Stimulated activated CD8-positive, alpha-beta memory T cell treated with anti-CD3 and anti-CD28 coated beads, Interleukin-15, amount 100 ng/mL, for 48 hours (primary cell): ENCODE data around the gene RASA2.
A peak's percentile ranks its signal among the peaks of the same experiment; 100 is the strongest.

Experiments used
- DNase-seq, 2 donors: peaks; one replicate each; pipeline ENCODE4 v3.0.0-alpha.2; 2020; ENCODE audit warnings: low read depth in 2 of 2

The RASA2 gene, protein sequence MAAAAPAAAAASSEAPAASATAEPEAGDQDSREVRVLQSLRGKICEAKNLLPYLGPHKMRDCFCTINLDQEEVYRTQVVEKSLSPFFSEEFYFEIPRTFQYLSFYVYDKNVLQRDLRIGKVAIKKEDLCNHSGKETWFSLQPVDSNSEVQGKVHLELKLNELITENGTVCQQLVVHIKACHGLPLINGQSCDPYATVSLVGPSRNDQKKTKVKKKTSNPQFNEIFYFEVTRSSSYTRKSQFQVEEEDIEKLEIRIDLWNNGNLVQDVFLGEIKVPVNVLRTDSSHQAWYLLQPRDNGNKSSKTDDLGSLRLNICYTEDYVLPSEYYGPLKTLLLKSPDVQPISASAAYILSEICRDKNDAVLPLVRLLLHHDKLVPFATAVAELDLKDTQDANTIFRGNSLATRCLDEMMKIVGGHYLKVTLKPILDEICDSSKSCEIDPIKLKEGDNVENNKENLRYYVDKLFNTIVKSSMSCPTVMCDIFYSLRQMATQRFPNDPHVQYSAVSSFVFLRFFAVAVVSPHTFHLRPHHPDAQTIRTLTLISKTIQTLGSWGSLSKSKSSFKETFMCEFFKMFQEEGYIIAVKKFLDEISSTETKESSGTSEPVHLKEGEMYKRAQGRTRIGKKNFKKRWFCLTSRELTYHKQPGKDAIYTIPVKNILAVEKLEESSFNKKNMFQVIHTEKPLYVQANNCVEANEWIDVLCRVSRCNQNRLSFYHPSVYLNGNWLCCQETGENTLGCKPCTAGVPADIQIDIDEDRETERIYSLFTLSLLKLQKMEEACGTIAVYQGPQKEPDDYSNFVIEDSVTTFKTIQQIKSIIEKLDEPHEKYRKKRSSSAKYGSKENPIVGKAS

DNA sequence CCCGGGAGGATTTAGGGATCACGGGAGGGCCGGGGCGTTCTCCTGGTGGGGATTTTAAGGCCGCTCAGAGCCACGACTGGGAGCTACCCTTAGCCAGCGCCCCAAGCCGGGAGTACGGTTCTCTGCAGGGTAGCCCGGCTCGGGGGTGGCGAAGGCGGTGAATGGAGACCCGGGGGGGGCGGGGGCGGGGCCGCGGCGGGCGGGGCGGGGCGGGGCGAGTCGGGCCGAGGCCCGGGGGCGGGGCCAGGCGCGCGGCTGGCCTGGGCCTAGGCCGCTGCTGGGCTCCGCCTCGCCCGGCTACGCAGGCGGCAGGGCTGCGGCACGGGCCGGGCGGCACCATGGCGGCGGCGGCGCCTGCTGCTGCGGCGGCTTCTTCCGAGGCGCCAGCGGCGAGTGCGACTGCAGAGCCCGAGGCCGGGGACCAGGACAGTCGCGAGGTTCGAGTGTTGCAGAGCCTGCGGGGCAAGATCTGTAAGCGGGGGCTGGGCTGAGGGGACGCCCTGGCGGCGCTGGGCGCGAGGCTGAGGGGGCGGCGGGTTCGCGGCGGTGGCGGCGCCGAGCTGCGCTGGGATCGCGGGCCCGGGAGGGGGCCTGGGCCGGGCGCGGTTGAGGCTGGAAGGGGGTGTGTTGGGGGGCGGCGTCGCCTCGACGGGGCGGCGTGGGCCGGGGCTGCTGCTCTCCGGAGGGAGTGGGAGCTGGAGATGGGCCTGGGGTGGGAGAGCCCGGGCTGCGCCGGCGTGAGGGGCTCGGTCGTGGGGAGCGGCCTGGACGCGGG is at the start of gene RASA2:
Gene RASA2 (plus strand): TSS at position 282 of the 775 bp plus-strand sequence. CDS start 57 bp downstream, at position 339.
- peak; percentile 59 to 69 for DNase-seq

- DNase-seq, result no peak
These were observed 47.2 kb upstream of the RASA2 start for GRCh38 chr3:141439589-141439988.

GRCh38 chr3:141440942-141441341 is 45.9 kb upstream of the RASA2 start:
- DNase-seq, result no peak

GRCh38 chr3:141441381-141442364 is 45.2 kb upstream of the RASA2 start:
- DNase-seq, result peak; percentile 63 to 64

DNA sequence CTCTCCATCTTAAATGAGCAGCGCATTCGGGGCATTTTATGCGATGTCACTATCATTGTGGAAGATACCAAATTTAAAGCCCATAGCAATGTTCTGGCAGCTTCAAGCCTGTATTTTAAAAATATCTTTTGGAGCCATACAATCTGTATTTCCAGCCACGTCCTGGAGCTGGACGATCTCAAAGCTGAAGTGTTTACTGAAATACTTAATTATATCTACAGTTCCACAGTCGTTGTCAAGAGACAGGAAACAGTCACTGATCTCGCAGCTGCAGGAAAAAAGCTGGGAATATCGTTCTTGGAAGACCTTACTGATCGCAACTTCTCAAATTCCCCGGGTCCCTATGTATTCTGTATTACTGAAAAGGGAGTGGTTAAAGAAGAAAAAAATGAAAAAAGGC is 44.4 kb upstream of the RASA2 start:
- no peak for DNase-seq

DNA sequence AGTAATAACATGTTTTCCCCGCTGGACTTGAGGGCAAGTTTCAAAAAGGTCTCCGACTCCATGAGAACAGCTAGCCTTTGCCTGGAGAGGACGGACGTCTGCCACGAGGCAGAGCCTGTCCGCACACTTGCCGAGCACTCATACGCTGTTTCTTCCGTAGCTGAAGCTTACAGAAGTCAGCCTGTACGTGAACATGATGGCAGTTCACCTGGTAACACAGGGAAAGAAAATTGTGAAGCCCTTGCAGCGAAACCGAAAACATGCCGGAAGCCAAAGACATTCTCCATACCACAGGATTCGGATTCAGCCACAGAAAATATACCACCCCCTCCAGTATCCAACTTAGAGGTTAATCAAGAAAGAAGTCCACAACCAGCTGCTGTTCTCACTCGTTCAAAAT is 43.9 kb upstream of the RASA2 start:
- DNase-seq, result no peak

DNA sequence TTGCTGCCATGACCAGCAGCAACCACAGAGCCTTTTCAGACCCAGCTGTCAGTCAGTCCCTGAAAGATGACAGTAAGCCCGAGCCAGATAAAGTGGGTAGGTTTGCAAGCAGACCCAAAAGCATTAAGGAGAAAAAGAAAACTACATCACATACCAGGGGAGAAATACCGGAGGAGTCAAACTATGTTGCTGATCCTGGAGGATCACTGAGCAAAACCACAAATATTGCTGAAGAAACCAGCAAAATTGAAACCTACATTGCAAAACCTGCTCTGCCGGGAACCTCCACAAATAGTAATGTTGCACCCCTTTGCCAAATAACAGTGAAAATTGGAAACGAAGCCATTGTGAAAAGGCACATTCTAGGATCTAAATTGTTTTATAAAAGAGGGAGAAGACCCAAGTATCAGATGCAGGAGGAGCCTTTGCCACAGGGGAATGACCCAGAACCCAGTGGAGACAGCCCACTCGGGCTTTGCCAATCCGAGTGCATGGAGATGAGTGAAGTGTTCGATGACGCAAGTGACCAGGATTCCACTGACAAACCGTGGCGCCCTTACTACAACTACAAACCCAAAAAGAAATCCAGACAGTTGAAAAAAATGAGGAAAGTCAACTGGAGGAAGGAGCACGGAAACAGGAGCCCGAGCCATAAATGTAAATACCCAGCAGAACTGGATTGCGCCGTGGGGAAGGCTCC is 42.1 kb upstream of the RASA2 start:
- DNase-seq, result no peak

GRCh38 chr3:141445990-141446389 is 40.8 kb upstream of the RASA2 start:
- no peak for DNase-seq

DNA sequence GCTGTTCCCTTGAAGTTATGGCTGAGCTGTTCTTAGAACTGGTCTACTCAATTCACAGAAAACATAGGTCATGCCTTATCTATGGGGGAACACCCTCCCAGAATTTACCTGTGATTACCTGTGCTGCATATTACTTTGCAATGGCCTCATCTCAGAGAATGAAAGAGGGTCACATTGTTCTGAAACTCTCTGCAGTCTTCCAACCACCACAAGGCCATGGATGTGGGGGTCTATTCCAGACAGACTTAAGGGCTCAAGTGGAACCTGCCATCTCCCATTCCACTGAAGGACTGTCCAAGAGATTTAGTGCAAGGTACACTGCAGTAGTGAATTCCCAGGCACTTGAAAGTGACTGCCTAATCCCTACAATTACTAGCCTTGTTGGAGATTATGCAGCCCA is 40.1 kb upstream of the RASA2 start:
- no peak for DNase-seq

DNA sequence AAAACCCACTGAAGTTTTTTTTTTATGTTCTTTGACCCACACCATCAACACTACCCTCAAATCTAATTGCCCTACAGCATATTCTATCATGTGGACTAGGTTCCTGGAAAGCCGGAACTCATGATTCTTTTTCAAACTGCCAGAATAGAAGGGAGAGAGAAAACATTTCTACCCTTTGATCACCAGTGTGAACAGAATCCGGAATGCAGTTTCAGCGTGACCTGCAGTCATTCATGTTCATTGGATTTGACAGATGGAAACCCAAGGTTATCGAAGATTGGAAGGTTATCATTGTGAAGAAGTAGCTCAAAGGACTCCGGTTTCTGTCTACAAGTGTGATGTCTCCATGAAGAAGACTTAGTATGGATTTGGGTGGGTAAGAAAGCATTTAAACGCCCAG is 39.4 kb upstream of the RASA2 start:
- DNase-seq, result no peak

- no peak for DNase-seq
These were observed 38.1 kb upstream of the RASA2 start for GRCh38 chr3:141448606-141449220.

DNA sequence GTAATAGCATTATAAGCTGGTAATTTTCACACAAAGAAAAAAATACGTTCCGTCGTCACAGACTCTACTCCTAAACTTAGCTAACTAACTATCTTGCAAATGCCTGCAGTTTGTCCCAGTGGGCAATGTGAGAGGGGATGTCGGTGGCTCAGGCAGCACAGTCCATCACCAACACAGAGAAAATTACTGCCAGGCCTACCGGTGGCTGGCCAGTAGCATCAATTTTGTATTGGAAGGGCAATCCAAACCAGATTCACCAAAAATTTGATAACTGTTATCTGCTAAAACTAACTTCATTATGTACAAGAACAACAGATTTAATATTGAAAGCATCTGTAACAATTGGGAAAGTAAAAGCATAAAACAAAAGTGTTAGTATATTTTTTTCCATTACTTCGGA is 37.4 kb upstream of the RASA2 start:
- DNase-seq, result no peak

GRCh38 chr3:141450727-141451375 is 36.0 kb upstream of the RASA2 start:
- DNase-seq, result no peak

DNA sequence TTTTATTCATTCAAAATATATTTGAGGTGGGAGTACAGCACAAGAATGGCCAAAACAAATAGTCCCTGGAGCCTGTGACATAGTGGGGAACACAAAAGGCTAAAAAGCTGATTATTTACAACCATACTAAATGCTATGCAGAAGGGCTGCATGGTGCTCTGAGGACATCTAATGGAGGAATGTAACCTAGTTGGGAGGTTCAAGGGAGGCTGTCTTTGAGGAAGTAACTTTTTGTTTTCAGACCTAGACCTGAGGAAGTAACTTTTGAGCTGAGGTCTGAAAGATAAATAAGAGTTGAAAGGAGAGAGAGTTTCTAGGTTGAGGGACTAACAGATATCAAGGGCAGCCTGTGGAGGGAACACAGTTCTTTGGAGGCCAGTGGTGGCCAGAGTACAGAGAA is 34.8 kb upstream of the RASA2 start:
- no peak for DNase-seq

- DNase-seq, result no peak
These were observed 34.1 kb upstream of the RASA2 start for GRCh38 chr3:141452773-141453172.

GRCh38 chr3:141454054-141454453 is 32.8 kb upstream of the RASA2 start:
- DNase-seq, result no peak

- DNase-seq, result no peak
These were observed 31.8 kb upstream of the RASA2 start for GRCh38 chr3:141454906-141455602.

GRCh38 chr3:141455603-141456300 is 31.1 kb upstream of the RASA2 start:
- DNase-seq, result no peak
